Subcutaneous abdominal adipose tissue (tissue), 5 donors: Measurements from ENCODE around the gene DACH2.
A peak's percentile ranks its signal among the peaks of the same experiment; 100 is the strongest.

Source experiments
- H3K27ac ChIP-seq: one replicate; pipeline ENCODE4 v1.7.0; 2013; ENCODE audit warnings: low read depth, mild to moderate bottlenecking, inconsistent platforms, low read length, moderate library complexity
- H3K27me3 ChIP-seq, 5 donors: one replicate each; pipeline ENCODE4 v1.7.0; 2013; ENCODE audit warnings: low read length in 5 of 5, inconsistent platforms in 1 of 5; ENCODE audit not compliant: control insufficient read depth in 5 of 5, insufficient read depth in 4 of 5
- H3K36me3 ChIP-seq, 5 donors: one replicate each; pipeline ENCODE4 v1.7.0; 2013; ENCODE audit warnings: low read length in 5 of 5; ENCODE audit not compliant: control insufficient read depth in 5 of 5, insufficient read depth in 5 of 5
- H3K4me1 ChIP-seq, 5 donors: one replicate each; pipeline ENCODE4 v1.7.0; 2013; ENCODE audit warnings: low read length in 5 of 5, mild to moderate bottlenecking in 3 of 5, moderate library complexity in 1 of 5; ENCODE audit not compliant: control insufficient read depth in 5 of 5, insufficient read depth in 5 of 5
- H3K4me3 ChIP-seq, 5 donors: one replicate each; pipeline ENCODE4 v1.7.0; 2013; ENCODE audit warnings: low read length in 5 of 5, low read depth in 1 of 5
- H3K9ac ChIP-seq, 5 donors: one replicate each; pipeline ENCODE4 v1.7.0; 2013; ENCODE audit warnings: low read length in 5 of 5, mild to moderate bottlenecking in 4 of 5, moderate library complexity in 3 of 5
- H3K9me3 ChIP-seq, 5 donors: one replicate each; pipeline ENCODE4 v1.7.0; 2013; ENCODE audit warnings: low read length in 5 of 5; ENCODE audit not compliant: control insufficient read depth in 5 of 5
- donor health status: healthy.
- donor health status: healthy.
- donor health status: healthy.
- donor health status: healthy.
- donor health status: healthy.

The DACH2 gene

GRCh38 chrX:86148024-86148511 lies at the start of gene DACH2:
Gene DACH2, plus strand, starts transcription at chrX:86148451.
- Histone ChIP-seq H3K9me3 (peaks cover 0 to 2% (median 0%) of the 10 kb centered on the region in 5 donors), H3K27me3 (peaks cover 12 to 21% (median 16%) of the 10 kb centered on the region in 5 donors), H3K36me3 (no peaks in the 10 kb centered on the region), H3K9ac (peak within 1 kb of the TSS in 1 of 5 donors; percentile 10), H3K4me1 (peaks cover 0 to 17% (median 14%) of the 10 kb centered on the region in 5 donors), H3K27ac (no peak within 1 kb of the TSS), H3K4me3 (peak within 1 kb of the TSS; percentile 54 to 81 (median 67))

GRCh38 chrX:86102341-86102740 lies 45.9 kb upstream of the DACH2 start:
- Histone ChIP-seq H3K27ac (no peak overlapping the region), H3K4me1 (no peaks in the 10 kb centered on the region), H3K36me3 (no peaks in the 10 kb centered on the region), H3K27me3 (peaks cover 0 to 11% (median 4%) of the 10 kb centered on the region in 5 donors), H3K9me3 (no peaks in the 10 kb centered on the region), H3K4me3 (no peak overlapping the region), H3K9ac (no peak overlapping the region)

GRCh38 chrX:86103061-86103460 lies 45.2 kb upstream of the DACH2 start:
- no peak overlapping the region for H3K27ac ChIP-seq
- H3K36me3 ChIP-seq, result no peaks in the 10 kb centered on the region
- H3K9ac ChIP-seq, result no peak overlapping the region
- H3K4me1 ChIP-seq, result no peaks in the 10 kb centered on the region
- H3K9me3 ChIP-seq, result no peaks in the 10 kb centered on the region
- H3K27me3 ChIP-seq, result peaks cover 0 to 11% (median 4%) of the 10 kb centered on the region in 5 donors
- H3K4me3 ChIP-seq, result no peak overlapping the region

- Histone ChIP-seq H3K9ac (no peak overlapping the region), H3K36me3 (no peaks in the 10 kb centered on the region), H3K27me3 (peaks cover 0 to 11% (median 4%) of the 10 kb centered on the region in 5 donors), H3K4me1 (no peaks in the 10 kb centered on the region), H3K9me3 (no peaks in the 10 kb centered on the region), H3K27ac (no peak overlapping the region), H3K4me3 (no peak overlapping the region)
Measured at GRCh38 chrX:86104526-86104925, 43.7 kb upstream of the DACH2 start.

- Histone ChIP-seq H3K9ac (no peak overlapping the region), H3K27me3 (peaks cover 8 to 11% (median 10%) of the 10 kb centered on the region in 5 donors), H3K36me3 (no peaks in the 10 kb centered on the region), H3K4me3 (no peak overlapping the region), H3K27ac (no peak overlapping the region), H3K9me3 (peaks cover 5 to 18% (median 13%) of the 10 kb centered on the region in 5 donors), H3K4me1 (no peaks in the 10 kb centered on the region)
Measured at GRCh38 chrX:86121916-86122315, 26.3 kb upstream of the DACH2 start.

GRCh38 chrX:86133761-86134160 lies 14.5 kb upstream of the DACH2 start:
- no peaks in the 10 kb centered on the region for H3K4me1 ChIP-seq
- H3K27me3 ChIP-seq, result peaks cover 0 to 4% (median under 1%) of the 10 kb centered on the region in 5 donors
- H3K36me3 ChIP-seq, result no peaks in the 10 kb centered on the region
- no peaks in the 10 kb centered on the region for H3K9me3 ChIP-seq
- no peak overlapping the region for H3K27ac ChIP-seq
- H3K4me3 ChIP-seq, result no peak overlapping the region
- H3K9ac ChIP-seq, result no peak overlapping the region

GRCh38 chrX:86137071-86137470 lies 11.2 kb upstream of the DACH2 start:
- Histone ChIP-seq H3K4me3 (no peak overlapping the region), H3K27me3 (peaks cover 0 to 5% (median 4%) of the 10 kb centered on the region in 5 donors), H3K4me1 (no peaks in the 10 kb centered on the region), H3K9me3 (no peaks in the 10 kb centered on the region), H3K27ac (no peak overlapping the region), H3K36me3 (no peaks in the 10 kb centered on the region), H3K9ac (no peak overlapping the region)

- H3K27me3 ChIP-seq, result peaks cover 0 to 8% (median 0%) of the 10 kb centered on the region in 5 donors
- H3K9ac ChIP-seq, result no peak overlapping the region
- no peak overlapping the region for H3K4me3 ChIP-seq
- no peaks in the 10 kb centered on the region for H3K36me3 ChIP-seq
- no peaks in the 10 kb centered on the region for H3K4me1 ChIP-seq
- H3K9me3 ChIP-seq, result no peaks in the 10 kb centered on the region
- H3K27ac ChIP-seq, result no peak overlapping the region
Measured at GRCh38 chrX:86141786-86142185, 6.5 kb upstream of the DACH2 start.

GRCh38 chrX:86146102-86146501 lies 2.1 kb upstream of the DACH2 start:
- H3K4me1 ChIP-seq, result peaks cover 0 to 17% (median 14%) of the 10 kb centered on the region in 5 donors
- H3K9ac ChIP-seq, result no peak overlapping the region
- no peaks in the 10 kb centered on the region for H3K36me3 ChIP-seq
- H3K9me3 ChIP-seq, result peaks cover 0 to 2% (median 0%) of the 10 kb centered on the region in 5 donors
- H3K4me3 ChIP-seq, result no peak overlapping the region
- peaks cover 10 to 16% (median 13%) of the 10 kb centered on the region in 5 donors for H3K27me3 ChIP-seq
- no peak overlapping the region for H3K27ac ChIP-seq

- Histone ChIP-seq H3K36me3 (no peaks in the 10 kb centered on the region), H3K4me3 (peak overlapping the region; percentile 54 to 74 (median 60)), H3K27me3 (peaks cover 12 to 21% (median 13%) of the 10 kb centered on the region in 5 donors), H3K4me1 (peaks cover 0 to 17% (median 14%) of the 10 kb centered on the region in 5 donors), H3K27ac (no peak overlapping the region), H3K9ac (no peak overlapping the region), H3K9me3 (peaks cover 0 to 2% (median 0%) of the 10 kb centered on the region in 5 donors)
Measured at GRCh38 chrX:86148594-86148993, 343 bp downstream of the DACH2 start.
